ENCODE measurements around the gene SLC25A26. TPM values are rescaled to one million over a fixed set of nuclear protein-coding genes. Genes with fewer than 3 reads are reported as not detected.
"Not testable (repeated sequence)": the region's sequence is repeated elsewhere in the genome, so short reads cannot be mapped to it uniquely, and the experiment has no call there.

The SLC25A26 gene
- total RNA-seq, 1 experiment from 2014 or later: 23.8 TPM

GRCh38 chr3:66306086-66306485 lies 85.3 kb downstream of the SLC25A26 start:
- POLR2A ChIA-PET; H2AFZ ChIP-seq (ENCODE audit: low read depth, low read length, poor library complexity, severe bottlenecking); H3K27me3 ChIP-seq (ENCODE audit: insufficient read depth, low read length); CTCF ChIA-PET; H3K9me2 ChIP-seq (ENCODE audit: insufficient read depth); H3K27ac ChIP-seq (ENCODE audit: low read depth, low read length); H4K20me1 ChIP-seq (ENCODE audit: insufficient read depth); RAD21 ChIA-PET (ENCODE audit: low non-redundant PET in 1 of 2, low total read pairs in 2 of 2, uncharacterized antibody in 2 of 2, unreplicated experiment in 2 of 2); H3K4me2 ChIP-seq (ENCODE audit: low read length); ATAC-seq; H3K9ac ChIP-seq (ENCODE audit: low read length); DNase-seq (ENCODE audit: low read depth, low spot score); H3K9me3 ChIP-seq (ENCODE audit: control insufficient read depth in 1 of 2, insufficient read depth in 1 of 2, low read depth in 1 of 2, low read length in 2 of 2); intact Hi-C loops (cut with micrococcal nuclease); BruUV-seq (replicated peaks); H3K4me3 ChIP-seq (replicated peaks in 1 of 2; ENCODE audit: low read depth in 1 of 2, low read length in 2 of 2); H3K79me2 ChIP-seq (ENCODE audit: insufficient read depth, low read length); H3K36me3 ChIP-seq (ENCODE audit: control insufficient read depth in 1 of 2, insufficient read depth in 2 of 2, low read length in 2 of 2); H3K4me1 ChIP-seq (ENCODE audit: control insufficient read depth in 1 of 2, insufficient read depth in 2 of 2, low read length in 2 of 2): not testable (repeated sequence)

- H3K27ac ChIP-seq (ENCODE audit: low read depth, low read length); ATAC-seq; H3K9me2 ChIP-seq (ENCODE audit: insufficient read depth); POLR2A ChIA-PET; H3K79me2 ChIP-seq (ENCODE audit: insufficient read depth, low read length); BruUV-seq (replicated peaks); H3K27me3 ChIP-seq (ENCODE audit: insufficient read depth, low read length); H3K9me3 ChIP-seq (ENCODE audit: control insufficient read depth in 1 of 2, insufficient read depth in 1 of 2, low read depth in 1 of 2, low read length in 2 of 2); H3K4me1 ChIP-seq (ENCODE audit: control insufficient read depth in 1 of 2, insufficient read depth in 2 of 2, low read length in 2 of 2); intact Hi-C loops (cut with micrococcal nuclease); RAD21 ChIA-PET (ENCODE audit: low non-redundant PET in 1 of 2, low total read pairs in 2 of 2, uncharacterized antibody in 2 of 2, unreplicated experiment in 2 of 2); H3K36me3 ChIP-seq (ENCODE audit: control insufficient read depth in 1 of 2, insufficient read depth in 2 of 2, low read length in 2 of 2); DNase-seq (ENCODE audit: low read depth, low spot score); H2AFZ ChIP-seq (ENCODE audit: low read depth, low read length, poor library complexity, severe bottlenecking); H4K20me1 ChIP-seq (ENCODE audit: insufficient read depth); H3K9ac ChIP-seq (ENCODE audit: low read length); H3K4me3 ChIP-seq (replicated peaks in 1 of 2; ENCODE audit: low read depth in 1 of 2, low read length in 2 of 2); H3K4me2 ChIP-seq (ENCODE audit: low read length): not testable (repeated sequence)
- CTCF ChIA-PET: interaction anchor here (0.7 kb wide), 1 partner anchor 10 kb away, joined by 3 read pairs; no protein-coding TSS in a partner anchor
These were observed 86.2 kb downstream of the SLC25A26 start for GRCh38 chr3:66306991-66307390.

GRCh38 chr3:66312039-66312438 lies 91.2 kb downstream of the SLC25A26 start:
- H3K9ac ChIP-seq (ENCODE audit: low read length): no peak overlapping the region
- H3K27ac ChIP-seq (ENCODE audit: low read depth, low read length): no peak overlapping the region
- BruUV-seq (replicated peaks): no TSS peak
- H3K9me2 ChIP-seq (ENCODE audit: insufficient read depth): no peaks in the 10 kb centered on the region
- no peaks in the 10 kb centered on the region for H3K27me3 ChIP-seq (ENCODE audit: insufficient read depth, low read length)
- no peak overlapping the region for H3K4me3 ChIP-seq (replicated peaks in 1 of 2; ENCODE audit: low read depth in 1 of 2, low read length in 2 of 2)
- H2AFZ ChIP-seq (ENCODE audit: low read depth, low read length, poor library complexity, severe bottlenecking): no peak overlapping the region
- DNase-seq (ENCODE audit: low read depth, low spot score) (no peak), ATAC-seq (no peak)
- ChIA-PET CTCF (no interaction called here), RAD21 (ENCODE audit: low non-redundant PET in 1 of 2, low total read pairs in 2 of 2, uncharacterized antibody in 2 of 2, unreplicated experiment in 2 of 2) (no interaction called here), POLR2A (no interaction called here)
- H4K20me1 ChIP-seq (ENCODE audit: insufficient read depth): no peaks in the 10 kb centered on the region
- H3K4me1 ChIP-seq (ENCODE audit: control insufficient read depth in 1 of 2, insufficient read depth in 2 of 2, low read length in 2 of 2): no peaks in the 10 kb centered on the region
- no peak overlapping the region for H3K4me2 ChIP-seq (ENCODE audit: low read length)
- intact Hi-C loops (cut with micrococcal nuclease): no loop called here
- no peaks in the 10 kb centered on the region; a peak in 1 of 4 replicates for H3K9me3 ChIP-seq (ENCODE audit: control insufficient read depth in 1 of 2, insufficient read depth in 1 of 2, low read depth in 1 of 2, low read length in 2 of 2)
- H3K36me3 ChIP-seq (ENCODE audit: control insufficient read depth in 1 of 2, insufficient read depth in 2 of 2, low read length in 2 of 2): no peaks in the 10 kb centered on the region
- no peaks in the 10 kb centered on the region for H3K79me2 ChIP-seq (ENCODE audit: insufficient read depth, low read length)
- TF ChIP-seq EGR1 (IDR thresholded peaks at IDR 0.05; ENCODE audit: low read depth) (no peak), POLR2A (IDR thresholded peaks at IDR 0.05; ENCODE audit: borderline replicate concordance, extremely low read depth, insufficient read depth, insufficient read length) (no peak), YY1 (IDR thresholded peaks at IDR 0.05; ENCODE audit: extremely low read depth, insufficient replicate concordance, low read depth, low read length) (no peak), ELF1 (IDR thresholded peaks at IDR 0.05; ENCODE audit: borderline replicate concordance, low read depth) (no peak), TCF7L2 (IDR thresholded peaks at IDR 0.05; ENCODE audit: borderline replicate concordance, extremely low read depth, insufficient read depth, insufficient read length) (no peak), ZBTB33 (IDR thresholded peaks at IDR 0.05; ENCODE audit: extremely low read depth, insufficient replicate concordance, low read length) (no peak), JUND (IDR thresholded peaks at IDR 0.05) (no peak), EZH2 (IDR thresholded peaks at IDR 0.05) (no peak), SRF (IDR thresholded peaks at IDR 0.05; ENCODE audit: low read depth) (no peak), ZFX (IDR thresholded peaks at IDR 0.05) (no peak), CEBPB (IDR thresholded peaks at IDR 0.05; ENCODE audit: low read depth) (no peak), SIN3A (IDR thresholded peaks at IDR 0.05; ENCODE audit: low read depth) (no peak), SP1 (IDR thresholded peaks at IDR 0.05; ENCODE audit: low read depth) (no peak), POLR2AphosphoS5 (IDR thresholded peaks at IDR 0.05; ENCODE audit: low read depth, low read length) (no peak)

Measured in HCT116 (cell line).